Measurements from ENCODE around the gene CAT.
"Not testable (repeated sequence)": the region's sequence is repeated elsewhere in the genome, so short reads cannot be mapped to it uniquely, and the experiment has no call there.

The CAT gene

DNA sequence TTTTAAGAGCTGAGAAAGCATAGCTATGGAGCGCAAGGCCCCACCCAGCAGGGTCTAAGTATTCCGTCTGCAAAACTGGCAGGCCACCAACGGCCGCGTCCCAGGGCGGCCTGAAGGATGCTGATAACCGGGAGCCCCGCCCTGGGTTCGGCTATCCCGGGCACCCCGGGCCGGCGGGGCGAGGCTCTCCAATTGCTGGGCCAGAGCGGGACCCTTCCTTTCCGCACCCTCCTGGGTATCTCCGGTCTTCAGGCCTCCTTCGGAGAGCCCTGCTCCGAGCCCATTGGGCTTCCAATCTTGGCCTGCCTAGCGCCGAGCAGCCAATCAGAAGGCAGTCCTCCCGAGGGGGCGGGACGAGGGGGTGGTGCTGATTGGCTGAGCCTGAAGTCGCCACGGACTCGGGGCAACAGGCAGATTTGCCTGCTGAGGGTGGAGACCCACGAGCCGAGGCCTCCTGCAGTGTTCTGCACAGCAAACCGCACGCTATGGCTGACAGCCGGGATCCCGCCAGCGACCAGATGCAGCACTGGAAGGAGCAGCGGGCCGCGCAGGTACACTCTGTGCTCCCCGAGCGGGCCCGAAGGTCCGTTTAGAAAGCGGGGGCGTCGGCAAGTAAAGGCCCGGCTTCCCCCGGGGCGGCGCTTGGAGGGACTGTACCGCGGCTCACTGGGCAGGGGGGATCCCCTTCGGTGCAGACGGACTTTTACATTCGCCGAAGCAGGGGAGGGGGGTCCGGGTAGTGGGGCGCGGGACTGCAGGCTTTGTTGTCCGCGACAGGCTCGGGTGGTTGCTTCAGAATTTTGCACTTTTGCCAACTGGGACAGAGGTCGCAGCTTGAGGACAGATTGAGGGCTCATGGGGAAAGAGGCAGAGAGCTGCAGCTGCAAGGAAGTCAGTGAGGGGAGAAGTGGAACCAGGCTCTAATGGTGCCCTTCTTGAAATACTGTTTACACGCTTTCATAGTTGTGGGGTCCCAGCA lies at the start of gene CAT:
Gene CAT (plus strand): TSS at position 406 of the 979 bp plus-strand sequence. CDS start 80 bp downstream, at position 486.
- DNase-seq: peak; percentile 73 to 95 (median 90)

DNA sequence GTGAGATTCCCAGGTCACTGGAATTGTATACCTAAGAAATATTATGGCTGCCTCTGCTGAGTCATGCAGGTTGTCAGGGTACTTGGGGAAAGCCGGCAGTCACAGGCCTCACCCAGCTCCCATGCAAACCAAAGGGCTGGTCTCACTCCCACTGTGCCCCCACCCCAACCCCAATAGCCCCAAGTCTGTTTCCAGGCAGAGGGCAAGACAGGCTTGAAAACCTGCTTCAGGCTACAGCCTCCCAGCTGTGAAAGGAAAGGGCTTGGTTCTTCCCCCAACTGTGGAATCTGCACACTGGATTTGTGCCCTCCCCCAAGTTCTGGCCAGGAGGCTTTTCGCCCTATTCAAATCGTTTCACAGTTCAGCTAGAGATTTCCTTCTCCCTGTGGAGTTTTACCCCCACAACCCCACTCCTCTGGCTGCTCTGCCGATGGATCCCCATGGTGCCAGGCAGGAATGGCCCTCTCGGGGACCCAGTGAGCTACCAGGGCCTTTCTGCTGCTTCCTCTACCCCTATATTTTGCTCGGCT lies 43.9 kb upstream of the CAT start:
- no peak for DNase-seq

DNA sequence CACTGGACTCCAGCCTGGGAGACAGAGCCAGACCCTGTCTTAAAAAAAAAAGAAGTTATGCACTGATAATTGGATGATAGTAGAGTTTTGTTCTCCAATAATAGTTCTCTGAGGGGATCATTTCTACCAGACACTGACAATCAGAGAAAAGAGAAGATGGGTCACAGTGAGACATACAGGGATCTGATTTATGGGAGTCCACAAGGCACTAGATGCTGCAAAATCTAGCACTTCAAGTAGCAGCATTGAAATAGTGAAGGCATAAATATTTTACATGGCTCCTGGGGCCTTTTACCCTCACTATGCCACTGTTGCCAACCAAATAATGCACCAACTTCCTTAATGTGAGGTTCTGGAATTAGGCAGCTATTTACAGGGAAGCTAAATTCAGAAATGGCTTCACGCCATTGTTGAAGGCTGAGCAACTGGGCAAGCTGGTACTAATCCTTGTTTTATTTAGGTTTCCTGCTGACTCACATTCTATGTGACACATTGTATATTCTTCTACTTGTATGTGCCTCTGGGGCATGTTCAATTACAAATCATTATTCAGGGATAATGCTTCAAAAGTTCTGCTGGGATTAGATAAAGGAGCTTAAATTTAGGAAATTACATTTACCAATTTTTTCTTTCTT lies 42.7 kb upstream of the CAT start:
- no peak for DNase-seq

DNA sequence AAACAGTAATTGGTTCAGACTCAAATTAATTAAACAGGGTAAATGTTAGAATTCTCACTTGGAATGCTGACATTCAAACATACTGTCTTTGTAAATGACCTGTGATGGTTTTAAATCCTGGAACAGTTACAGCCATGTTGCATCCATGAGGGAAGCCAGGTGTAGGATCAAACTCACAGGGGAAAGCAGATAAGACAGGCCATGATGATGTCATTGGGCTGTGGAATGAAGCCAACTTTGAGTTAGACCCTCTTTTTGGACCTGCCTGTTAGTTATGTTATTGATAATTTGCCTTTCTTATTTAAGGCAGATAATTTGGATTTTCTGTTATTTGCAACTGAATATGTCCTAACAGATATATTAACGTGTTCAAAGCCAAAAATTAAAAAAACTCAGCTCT lies 41.6 kb upstream of the CAT start:
- no peak for DNase-seq

DNA sequence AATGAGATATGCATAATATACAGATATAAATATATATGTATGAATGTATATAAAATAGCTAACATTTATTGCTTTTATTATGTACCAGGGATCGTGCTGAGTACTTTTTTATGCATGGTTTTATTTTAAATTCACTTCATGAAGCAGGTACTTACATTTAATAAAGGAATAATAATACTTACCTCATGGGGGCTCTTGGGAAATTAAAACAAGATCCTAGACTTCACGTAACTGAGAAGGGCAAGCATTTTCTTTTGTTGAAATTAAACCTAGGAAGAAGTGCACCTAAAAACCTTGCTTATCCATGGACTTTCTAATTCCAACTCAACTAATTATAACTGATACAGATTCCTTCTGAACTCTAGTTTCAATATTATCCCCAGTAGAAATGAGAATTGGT lies 40.9 kb upstream of the CAT start:
- no peak for DNase-seq

DNA sequence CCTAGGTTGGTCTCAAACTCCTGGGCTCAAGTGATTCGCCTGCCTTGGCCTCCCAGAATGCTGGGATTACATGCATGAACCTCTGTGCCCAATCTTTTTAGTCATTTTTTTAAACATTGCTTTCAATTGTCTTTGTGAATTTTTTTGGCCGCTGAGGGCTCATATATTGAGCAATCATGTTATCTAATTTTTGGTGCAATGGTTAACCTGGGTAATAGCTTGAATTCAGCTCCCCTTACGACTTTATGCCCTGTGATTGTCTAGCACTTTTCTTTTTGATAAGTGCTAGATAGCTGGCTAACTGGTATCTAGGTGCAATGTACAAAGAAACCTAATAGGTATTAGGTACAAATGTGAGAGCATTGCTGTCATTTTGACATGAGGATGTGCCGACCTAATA lies 35.3 kb upstream of the CAT start:
- no peak for DNase-seq

DNA sequence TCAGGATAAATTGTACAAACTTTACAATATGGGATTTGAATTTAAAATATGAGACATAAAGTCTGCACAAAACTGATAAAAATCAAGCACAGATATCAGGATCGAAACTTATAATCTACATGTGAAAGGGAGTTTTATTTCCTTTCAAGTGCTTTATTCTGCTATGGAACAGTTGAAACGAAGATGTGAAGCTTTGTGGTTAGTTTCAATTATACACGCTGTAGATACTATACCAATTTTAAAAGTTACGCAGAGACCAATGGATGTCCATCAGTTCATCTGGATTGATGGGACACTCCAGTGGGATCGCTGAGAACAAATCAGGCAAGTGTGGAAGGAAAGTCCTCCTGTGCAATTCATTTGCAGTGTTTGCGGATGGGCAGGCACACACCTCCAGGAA lies 34.5 kb upstream of the CAT start:
- DNase-seq: no peak

DNA sequence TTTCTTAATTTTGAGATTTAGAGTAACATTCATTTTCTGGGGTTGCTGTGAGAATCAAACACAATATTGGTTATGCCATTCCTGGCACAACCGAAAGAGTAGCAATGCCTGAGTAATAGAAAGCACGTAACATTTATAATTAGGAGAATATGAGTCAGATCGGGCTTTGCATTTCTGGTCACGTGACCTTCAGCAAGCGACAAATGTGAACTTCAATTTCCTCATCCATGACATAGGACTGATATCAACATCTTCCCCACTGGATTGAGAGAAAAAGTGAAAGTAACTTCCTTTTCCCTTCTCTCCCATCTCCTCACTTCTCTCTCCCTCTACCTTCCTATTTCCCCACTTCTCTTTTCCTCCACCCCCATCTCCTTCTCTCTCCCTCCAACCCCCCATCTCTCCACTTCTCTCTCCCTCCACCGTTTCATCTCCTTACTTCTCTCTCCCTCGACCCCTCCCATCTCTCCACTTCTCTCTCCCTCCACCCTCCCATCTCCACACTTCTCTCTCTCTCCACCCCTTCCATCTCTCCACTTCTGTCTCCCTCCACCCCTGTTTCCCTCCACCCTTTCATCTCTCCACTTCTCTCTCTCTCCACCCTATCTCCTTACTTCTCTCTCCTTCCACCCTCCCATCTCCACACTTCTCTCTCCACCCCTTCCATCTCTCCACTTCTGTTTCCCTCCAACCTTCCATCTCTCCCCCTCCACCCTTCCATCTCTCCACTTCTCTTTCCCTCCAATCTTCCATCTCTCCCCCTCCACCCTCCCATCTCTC lies 33.5 kb upstream of the CAT start:
- DNase-seq: no peak

DNA sequence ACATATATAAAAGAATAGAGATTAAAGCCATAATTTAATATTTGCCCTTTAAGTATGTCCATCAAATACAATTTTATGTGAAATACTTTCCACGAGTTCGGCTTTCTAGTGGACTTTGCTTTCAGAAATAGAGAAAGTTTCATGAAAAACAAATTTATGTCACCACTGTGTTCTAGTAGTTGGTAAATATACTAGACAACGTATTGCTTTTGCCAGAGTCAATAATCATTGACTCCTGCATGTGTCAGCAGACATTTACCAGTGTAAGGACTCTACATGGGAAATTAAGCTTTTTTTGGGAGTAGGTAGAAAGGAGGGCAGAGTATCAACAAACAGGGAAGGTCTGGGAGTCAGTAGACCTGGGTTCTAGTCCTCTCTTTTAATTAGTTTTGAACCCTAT lies 32.3 kb upstream of the CAT start:
- no peak for DNase-seq

DNA sequence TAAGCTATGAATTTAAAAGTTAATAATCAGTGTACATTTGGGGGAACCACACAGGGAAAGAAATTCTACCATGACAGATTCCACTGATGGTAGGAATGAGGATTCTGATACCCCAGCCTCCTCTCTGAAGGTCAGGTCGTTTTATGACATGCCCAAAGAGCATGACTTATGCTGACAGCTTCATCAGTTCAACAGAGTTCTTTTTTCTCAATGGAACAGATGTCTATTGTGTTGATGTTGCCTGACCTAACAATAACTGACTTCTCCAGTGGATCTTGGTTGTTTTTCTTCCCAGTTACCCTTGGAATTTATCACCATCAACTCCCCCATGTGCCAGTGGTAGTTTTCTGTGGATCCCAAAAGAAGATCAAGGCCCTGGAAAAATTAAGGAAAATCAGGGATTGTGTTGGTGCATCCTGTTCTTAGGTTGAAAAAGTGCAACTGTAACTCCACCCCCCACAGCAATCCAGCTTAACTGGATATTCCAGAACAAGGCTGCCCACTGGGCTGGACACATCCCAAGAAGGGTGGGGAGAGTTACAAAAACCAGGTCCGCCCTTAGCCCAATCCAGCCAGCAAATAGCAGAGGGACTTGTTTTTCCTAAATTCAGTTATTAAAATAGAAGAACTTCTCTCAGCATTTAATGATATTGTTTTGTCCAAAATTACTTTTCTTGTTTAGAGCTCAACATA lies 31.5 kb upstream of the CAT start:
- no peak for DNase-seq

DNA sequence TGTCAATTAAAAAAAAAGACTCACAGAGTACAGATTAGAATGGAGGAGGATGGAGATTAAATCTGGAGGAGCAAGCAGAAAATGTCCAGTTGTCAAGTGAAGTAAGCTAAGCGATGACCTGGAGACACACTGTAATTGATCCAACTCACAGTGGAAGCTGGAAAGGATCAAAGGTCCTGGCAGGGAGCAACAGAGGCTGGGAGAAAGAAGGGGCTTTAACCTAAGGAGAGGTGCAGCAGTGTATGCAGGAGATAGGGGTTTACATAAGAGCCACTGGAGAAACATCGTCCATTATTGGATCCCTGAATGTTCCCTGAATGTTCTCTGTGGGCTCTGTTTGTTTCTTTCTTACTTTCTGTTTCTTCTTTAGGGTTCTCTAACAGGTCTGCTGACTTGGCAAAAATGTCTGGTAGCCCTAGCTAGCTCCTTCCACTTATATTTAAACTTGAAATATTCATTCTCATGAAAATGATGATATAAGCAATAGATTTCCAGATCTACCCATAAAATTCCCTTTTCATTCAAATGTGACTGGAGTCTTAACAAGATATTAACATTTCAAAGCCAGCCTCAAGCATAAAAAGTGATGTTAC lies 30.1 kb upstream of the CAT start:
- no peak for DNase-seq

DNA sequence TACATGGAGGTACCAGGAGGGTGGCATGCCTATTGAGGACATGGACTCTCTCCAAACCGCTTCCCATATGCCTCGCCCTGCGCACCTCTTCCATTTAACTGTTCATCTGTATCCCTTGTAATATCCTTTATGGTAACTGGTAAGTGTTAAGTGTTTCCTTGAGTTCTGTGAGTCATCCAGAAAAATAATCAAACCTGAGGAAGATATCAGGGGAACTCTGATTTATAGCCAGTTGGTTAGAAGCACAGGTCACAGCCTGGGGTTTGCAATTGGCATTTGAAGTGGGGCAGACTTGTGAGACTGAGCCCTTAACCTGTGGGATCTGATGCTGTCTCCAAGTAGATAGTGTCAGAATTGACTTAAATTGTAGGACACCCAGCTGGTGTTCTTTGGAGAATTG lies 27.6 kb upstream of the CAT start:
- DNase-seq: no peak

DNA sequence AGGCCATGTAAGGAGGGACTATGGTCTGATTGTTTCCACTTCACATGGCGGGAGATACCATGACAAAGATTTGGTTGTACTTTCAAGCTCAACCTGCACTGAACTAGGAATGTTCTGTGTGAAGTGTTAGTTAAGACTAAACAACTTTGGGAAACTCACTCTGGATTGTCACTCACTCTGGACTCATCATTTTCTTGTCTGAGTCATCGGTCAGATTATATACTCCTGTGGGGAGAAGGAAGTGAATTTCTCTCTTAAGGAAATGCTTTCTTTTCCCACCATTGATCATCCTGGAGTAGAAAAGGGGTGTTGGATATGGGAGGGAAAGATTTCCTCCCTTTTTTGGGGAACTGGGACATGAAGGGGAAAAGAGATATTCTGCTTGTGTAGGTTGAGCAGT lies 26.9 kb upstream of the CAT start:
- no peak for DNase-seq

DNA sequence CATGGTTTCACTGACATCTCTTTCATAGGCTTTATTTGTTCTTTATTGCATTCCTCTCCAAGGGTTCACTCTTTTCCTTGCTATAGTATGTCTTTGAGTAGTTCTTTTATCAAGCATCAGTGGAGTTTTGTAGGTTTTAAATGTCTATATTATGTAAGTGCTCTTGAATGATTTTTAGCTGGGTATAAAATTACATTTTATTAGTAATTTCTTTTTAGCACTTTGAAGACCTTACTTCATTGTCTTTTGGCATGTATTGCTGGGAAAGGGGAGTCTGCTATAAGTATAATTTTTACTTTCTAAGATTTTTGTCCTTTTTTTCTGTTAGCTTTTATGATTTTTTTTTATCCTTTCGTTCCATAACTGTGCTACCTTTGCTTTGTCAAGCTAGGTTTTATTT lies 25.5 kb upstream of the CAT start:
- no peak for DNase-seq

DNA sequence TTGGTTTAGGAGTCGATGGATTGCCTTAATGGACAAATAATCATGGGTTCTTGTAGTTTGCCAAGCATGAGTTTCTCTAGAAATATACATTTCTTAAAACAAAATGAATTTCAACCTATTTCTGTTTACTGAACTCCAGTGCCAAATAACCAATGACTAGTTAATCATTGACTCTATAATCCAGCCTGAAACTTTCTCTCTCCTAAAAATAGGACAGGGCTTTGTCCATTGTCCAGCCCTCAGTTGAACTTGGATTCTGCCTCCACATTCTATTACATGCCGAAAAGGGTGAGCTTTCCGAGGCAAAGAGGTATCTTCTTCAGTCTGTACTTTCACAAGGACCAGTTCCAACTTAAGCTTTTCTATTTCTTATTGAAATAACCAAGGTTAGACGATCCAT lies 23.2 kb upstream of the CAT start:
- DNase-seq: no peak

DNA sequence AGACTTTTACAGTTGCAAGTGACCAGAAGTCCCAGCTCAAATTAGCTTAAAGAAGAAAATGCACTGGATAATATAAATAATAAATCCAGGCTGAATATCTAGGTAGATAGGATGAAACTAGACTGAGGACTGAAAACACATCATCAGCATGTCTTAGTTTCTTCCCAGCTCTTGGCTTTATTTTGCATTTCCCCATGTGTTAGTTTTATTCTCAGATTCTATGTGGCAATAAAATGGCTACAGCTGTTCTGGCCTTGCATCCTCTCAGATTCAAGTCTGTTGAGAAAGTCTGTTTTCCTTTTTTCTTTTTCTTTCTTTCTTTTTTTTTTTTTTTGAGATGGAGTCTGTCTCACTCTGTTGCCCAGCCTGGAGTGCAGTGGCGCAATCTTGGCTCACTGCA lies 22.6 kb upstream of the CAT start:
- DNase-seq: no peak

DNA sequence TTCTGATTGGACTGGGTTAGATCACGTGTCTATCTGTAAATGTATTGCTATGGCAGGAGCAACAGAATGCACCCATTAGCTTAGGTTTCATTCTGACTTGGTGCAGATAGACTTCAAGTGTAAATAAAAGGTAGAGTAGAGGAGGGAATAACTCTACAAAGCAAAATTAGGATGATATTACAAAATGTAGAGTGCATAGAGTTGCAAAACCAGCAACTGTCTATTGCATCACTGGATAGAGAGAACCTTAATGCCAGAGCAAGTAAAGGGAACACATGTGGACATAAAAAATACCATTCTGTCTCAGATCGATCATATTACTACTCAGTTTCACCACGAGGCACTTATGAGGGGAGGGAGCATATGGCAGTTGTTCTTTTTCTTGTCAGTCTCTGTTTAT lies 22.0 kb upstream of the CAT start:
- DNase-seq: no peak

DNA sequence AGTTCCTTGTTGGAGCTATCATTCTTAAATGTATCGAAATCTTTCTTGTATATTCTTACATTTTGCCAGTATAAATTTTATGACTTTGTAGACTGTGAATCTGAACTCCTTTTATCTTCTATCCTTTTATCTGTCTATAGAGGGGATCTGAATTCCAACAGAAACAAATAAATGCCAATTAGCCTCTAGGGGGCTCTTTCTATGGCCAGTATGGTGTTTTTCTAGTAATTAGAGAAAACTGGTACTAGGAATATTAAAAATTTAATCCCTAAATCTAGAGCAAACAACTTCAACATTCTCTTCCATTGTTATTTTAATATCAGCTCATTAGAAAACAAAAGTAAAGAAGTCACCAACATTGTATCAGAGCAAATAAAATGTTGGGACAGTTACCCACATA lies 21.5 kb upstream of the CAT start:
- DNase-seq: no peak

DNA sequence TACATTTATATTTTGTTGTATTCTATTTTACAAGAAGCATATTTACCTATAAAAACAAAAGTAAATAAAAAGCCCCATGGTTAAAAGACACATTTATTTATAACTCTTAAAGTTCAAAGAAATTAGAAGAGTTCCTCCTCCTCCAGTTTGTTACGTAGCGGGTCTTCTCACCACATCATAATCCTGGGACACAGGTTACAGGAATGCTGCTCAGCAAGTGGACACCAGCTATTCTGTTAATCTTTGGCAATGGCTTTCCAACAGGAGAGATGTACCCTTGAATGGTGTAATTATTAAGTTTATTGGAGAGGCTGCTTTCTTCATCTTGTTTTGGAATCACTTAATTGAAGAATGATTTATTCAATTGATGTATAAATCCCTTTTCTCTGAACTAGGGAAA lies 19.6 kb upstream of the CAT start:
- DNase-seq: no peak

DNA sequence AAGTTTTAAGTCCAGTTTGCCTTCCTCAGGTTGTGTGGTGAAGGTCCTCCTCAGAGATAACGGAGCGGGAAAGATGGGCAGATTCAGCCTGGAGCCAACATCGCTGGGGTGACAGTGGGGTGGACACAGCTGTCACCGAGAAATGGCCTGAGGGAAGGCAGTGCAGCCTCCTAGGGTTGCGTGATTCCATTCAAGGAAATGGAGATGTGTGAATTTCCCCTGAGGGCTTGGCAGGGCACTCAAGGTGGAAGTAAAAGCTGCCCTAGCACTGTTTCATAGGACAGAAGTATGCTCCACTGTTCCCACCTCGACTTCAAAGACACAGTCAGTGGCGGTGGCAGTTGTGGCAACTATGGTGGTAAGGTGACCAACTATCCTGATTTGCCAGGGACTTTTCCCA lies 15.4 kb upstream of the CAT start:
- DNase-seq: no peak

DNA sequence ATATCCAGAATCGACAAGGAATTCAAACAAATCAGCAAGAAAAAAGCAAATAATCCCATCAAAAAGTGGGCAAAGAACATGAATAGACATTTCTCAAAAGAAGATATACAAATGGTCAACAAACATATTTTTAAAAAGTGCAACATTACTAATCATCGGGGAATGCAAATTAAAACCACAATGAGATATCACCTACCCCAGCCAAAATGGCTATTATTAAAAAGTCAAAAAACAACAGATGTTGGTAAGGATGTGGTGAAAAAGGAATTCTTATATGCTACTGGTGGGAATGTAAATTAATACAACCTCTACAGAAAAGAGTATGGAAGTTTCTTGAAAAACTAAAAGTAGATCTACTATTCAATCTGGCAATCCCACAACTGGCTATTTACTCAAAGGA lies 13.9 kb upstream of the CAT start:
- DNase-seq: not testable (repeated sequence)

DNA sequence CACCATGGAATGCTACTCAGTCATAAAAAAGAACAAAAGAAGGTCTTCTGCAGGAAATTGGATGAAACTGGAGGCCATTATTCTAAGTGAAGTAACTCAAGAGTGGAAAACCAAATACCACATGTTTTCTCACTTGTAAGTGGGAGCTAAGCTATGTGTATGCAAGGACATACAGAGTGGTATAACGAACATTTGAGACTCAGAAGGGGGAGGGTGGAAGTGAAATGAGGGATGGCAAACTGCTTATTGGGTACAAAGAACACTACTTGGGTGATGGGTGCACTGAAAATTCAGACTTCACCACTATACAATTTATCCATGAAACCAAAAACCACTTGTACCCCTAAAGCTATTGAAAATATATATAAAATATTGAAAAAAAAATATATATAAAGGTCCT lies 13.4 kb upstream of the CAT start:
- no peak for DNase-seq
